Measurements from ENCODE around the gene ZNRF2.
"Not testable (repeated sequence)": the region's sequence is repeated elsewhere in the genome, so short reads cannot be mapped to it uniquely, and the experiment has no call there.

GRCh38 chr7:30289634-30290033 is 5.2 kb downstream of the ZNRF2 start:
- TF ChIP-seq EZH2 (IDR thresholded peaks at IDR 0.05); POLR2AphosphoS5 (IDR thresholded peaks at IDR 0.05; ENCODE audit: borderline replicate concordance, low read depth, low read length); FOXP2 (optimal IDR thresholded peaks at IDR 0.05; ENCODE audit: control extremely low read depth, extremely low read length, insufficient read depth): not testable (repeated sequence)

Data from SK-N-MC (cell line).